ENCODE results near the gene UBTD1. TPM values are rescaled to one million over a fixed set of nuclear protein-coding genes. Genes with fewer than 3 reads are reported as not detected.

UBTD1 gene
- total RNA-seq, 1 donor from 2014 or later: 0.91 TPM

DNA sequence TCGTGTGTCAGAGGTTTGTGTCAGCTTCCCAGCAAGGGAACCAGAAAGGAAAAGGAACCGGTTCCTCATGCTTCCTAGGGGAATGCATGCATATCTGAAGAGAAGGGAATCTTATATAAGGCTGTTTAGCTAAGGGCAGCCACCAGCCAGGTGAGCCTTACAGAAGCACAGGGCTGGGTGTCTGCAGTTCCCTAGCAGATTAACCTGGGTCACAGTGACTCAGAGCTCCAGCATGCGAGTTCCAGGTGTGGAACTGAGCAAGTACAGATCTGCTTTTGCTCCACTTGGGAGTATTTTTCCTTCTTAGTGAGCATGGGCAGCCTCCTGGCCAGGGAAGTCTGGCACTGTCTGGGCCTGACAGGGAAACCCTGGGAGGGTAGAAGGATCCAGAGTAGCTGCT is 72.9 kb downstream of the UBTD1 start:
- Mint-ChIP-seq H3K4me3 (no peak overlapping the region), H3K27me3 (peaks cover 4% of the 10 kb centered on the region), H3K27ac (no peak overlapping the region), H3K9me3 (no peaks in the 10 kb centered on the region), H3K36me3 (ENCODE audit: low read depth) (no peaks in the 10 kb centered on the region), H3K4me1 (no peaks in the 10 kb centered on the region)
- intact Hi-C loops (cut with micrococcal nuclease): loop anchor here (1.0 kb wide), 2 partner anchors 105 to 160 kb away; no protein-coding TSS in a partner anchor
- no peak for ATAC-seq (ENCODE audit: low read depth)
- no peak for DNase-seq
- ChIA-PET POLR2A (interaction anchor here (0.5 to 1.2 kb wide), 2 partner anchors 107 to 165 kb away, joined by 4 read pairs; partner anchors contain the start of gene ZFYVE27), CTCF (interaction anchor here (0.7 to 2.3 kb wide), 6 partner anchors 10 to 470 kb away, joined by 3 to 9 read pairs (median 4); partner anchors contain the start of genes HOGA1 and ZFYVE27)
- TF ChIP-seq CTCF (IDR thresholded peaks at IDR 0.05): no peak

DNA sequence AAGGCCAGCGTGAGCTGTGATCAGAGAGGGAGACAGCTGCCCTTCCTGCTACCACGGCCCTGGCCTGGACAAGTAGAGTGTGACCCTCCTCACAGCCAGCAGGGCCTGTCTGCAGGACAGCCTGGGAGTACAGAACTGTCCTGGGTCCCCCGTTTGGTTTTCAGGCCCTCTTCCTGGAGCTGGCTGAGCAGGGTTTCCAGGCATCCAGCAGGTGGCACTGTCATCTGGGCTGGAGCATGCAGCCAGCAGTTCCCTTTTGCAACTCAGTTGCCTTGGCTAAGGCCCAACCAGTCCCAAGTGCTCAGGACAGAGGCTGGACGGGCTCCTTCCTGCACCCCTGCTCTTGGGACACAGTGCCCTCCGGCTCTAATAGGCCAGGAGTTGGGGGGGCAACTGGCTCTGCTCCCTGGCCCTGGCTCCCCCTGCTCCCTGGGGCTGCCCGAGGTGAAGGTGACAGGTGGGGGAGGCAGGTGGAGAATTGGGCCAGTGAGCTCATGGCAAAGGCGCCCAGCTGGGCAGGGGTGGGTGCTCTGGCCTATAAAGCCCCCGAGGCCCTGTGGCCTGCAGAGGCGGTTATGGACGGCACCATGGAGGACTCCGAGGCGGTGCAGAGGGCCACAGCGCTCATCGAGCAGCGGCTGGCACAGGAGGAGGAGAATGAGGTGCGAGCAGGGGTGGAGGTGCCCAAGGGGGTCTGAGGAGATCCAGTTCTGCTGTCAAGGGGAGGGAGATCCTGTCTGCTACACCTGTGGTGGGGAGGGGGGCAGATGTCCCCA is 73.7 kb downstream of the UBTD1 start, which contains the start of gene ANKRD2:
Gene ANKRD2, plus strand, starts transcription at position 566 of the 776 bp plus-strand sequence. Its CDS starts 10 bp downstream, at position 576.
- H3K27me3 Mint-ChIP-seq: peaks cover 4% of the 10 kb centered on the region

GRCh38 chr10:97573021-97573420 is 74.3 kb downstream of the UBTD1 start:
- CTCF ChIA-PET: interaction anchor here (1.2 to 1.6 kb wide), 2 partner anchors 160 to 163 kb away, joined by 3 read pairs; no protein-coding TSS in a partner anchor
- POLR2A ChIA-PET: no interaction called here
- no peak for ATAC-seq (ENCODE audit: low read depth)

More for the DNA sequence above, 73.7 kb downstream of the UBTD1 start, which contains the start of gene ANKRD2:
- DNase-seq (peak; percentile 30), ATAC-seq (ENCODE audit: low read depth) (peak; percentile 68)
- Mint-ChIP-seq H3K9me3 (no peaks in the 10 kb centered on the region), H3K36me3 (ENCODE audit: low read depth) (no peaks in the 10 kb centered on the region), H3K27ac (no peak within 1 kb of the TSS), H3K4me3 (no peak within 1 kb of the TSS), H3K4me1 (no peaks in the 10 kb centered on the region)
- POLR2A ChIA-PET: interaction anchor here (1.2 kb wide), 1 partner anchor 164 kb away, joined by 4 read pairs; the partner anchor contains the start of gene ZFYVE27
- no peak for TF ChIP-seq CTCF (IDR thresholded peaks at IDR 0.05)
- CTCF ChIA-PET: interaction anchor here (1.0 to 2.3 kb wide), 5 partner anchors 10 to 161 kb away, joined by 3 to 9 read pairs (median 3); partner anchors contain the start of gene HOGA1
- intact Hi-C loops (cut with micrococcal nuclease): loop anchor here (1.0 kb wide), 2 partner anchors 104 to 159 kb away; no protein-coding TSS in a partner anchor

DNA sequence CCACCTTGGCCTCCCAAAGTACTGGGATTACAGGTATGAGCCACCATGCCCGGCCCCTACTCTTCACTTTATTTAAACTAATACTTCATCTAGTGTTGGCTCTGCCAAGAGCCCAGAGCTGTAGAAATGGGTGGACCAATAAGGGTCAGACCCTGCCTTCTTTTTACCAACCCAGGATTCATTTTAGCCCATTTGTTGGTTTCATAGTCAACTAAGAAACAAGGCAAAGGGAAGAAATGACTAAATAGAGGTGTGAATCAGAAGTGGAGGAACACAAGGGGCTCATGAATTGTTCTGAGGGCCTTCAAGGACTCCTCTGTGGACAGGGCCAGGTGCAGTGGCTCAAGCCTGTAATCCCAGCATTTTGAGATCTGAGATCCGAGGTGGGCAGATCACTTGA is 74.9 kb downstream of the UBTD1 start:
- Mint-ChIP-seq H3K27ac (no peak overlapping the region), H3K4me3 (no peak overlapping the region), H3K36me3 (ENCODE audit: low read depth) (no peaks in the 10 kb centered on the region), H3K27me3 (peaks cover 4% of the 10 kb centered on the region), H3K4me1 (no peaks in the 10 kb centered on the region), H3K9me3 (no peaks in the 10 kb centered on the region)
- ChIA-PET POLR2A (no interaction called here), CTCF (interaction anchor here (1.2 to 1.6 kb wide), 3 partner anchors 157 to 163 kb away, joined by 3 read pairs; no protein-coding TSS in a partner anchor)
- intact Hi-C loops (cut with micrococcal nuclease): no loop called here
- no peak for TF ChIP-seq CTCF (IDR thresholded peaks at IDR 0.05)
- DNase-seq (no peak), ATAC-seq (ENCODE audit: low read depth) (no peak)

More at GRCh38 chr10:97573021-97573420, 74.3 kb downstream of the UBTD1 start:
- Mint-ChIP-seq H3K27ac (no peak overlapping the region), H3K4me3 (no peak overlapping the region), H3K9me3 (no peaks in the 10 kb centered on the region), H3K36me3 (ENCODE audit: low read depth) (no peaks in the 10 kb centered on the region), H3K27me3 (peaks cover 4% of the 10 kb centered on the region), H3K4me1 (no peaks in the 10 kb centered on the region)
- DNase-seq: no peak
- no peak for TF ChIP-seq CTCF (IDR thresholded peaks at IDR 0.05)
- intact Hi-C loops (cut with micrococcal nuclease): no loop called here

Data from activated B cell treated with CpG ODN at 0.5 μM for 24 hours (primary cell).